Endothelial cell of umbilical vein (primary cell): ENCODE measurements around the gene WLS. TPM values are rescaled to one million over a fixed set of nuclear protein-coding genes. Genes with fewer than 3 reads are reported as not detected.

Source experiments
- BruUV-seq: library from RNA; stranded (reverse); fragments of 400-500 nt; replicated peaks from 2 replicates; lab custom pipeline; 2021; lab: Mats Ljungman, UMichigan
- CTCF ChIA-PET: fragments of 300-600, 350-600 bp; sonication (Branson Sonifier 250); formaldehyde crosslinking; loops from one replicate; lab custom pipeline; 2021; ENCODE audit warnings: antibody characterized with exemption, inconsistent platforms; lab: Charles Lee
- POLR2A ChIA-PET: fragments of 300-600, 350-600 bp; sonication (Branson Sonifier 250); formaldehyde crosslinking; loops from one replicate; lab custom pipeline; 2021; ENCODE audit warnings: antibody characterized with exemption, inconsistent platforms; lab: Charles Lee
- DNase-seq: peaks from one replicate; pipeline ENCODE4 v3.0.0-alpha.2; 2011; ENCODE audit warnings: low read depth, low spot score
- FAIRE-seq: peaks from 2 replicates; lab custom pipeline; 2011; peaks lifted over from hg19 to GRCh38; lab: Jason Lieb, UNC
- H2AFZ ChIP-seq: 2 replicates; pipeline ENCODE4 v1.6.0; 2012; ENCODE audit warnings: low read depth, low read length, control low read depth, inconsistent platforms
- H3K27ac ChIP-seq: 2 replicates; pipeline ENCODE4 v1.5.1; 2011; ENCODE audit warnings: low read depth, mild to moderate bottlenecking, control low read depth, low read length, moderate library complexity; ENCODE audit not compliant: insufficient read depth
- H3K27me3 ChIP-seq, 2 experiments: 2 replicates each; pipeline versions ENCODE4 v1.6.0 to v1.6.1; 2011; ENCODE audit warnings: low read length in 2 of 2, mixed read lengths in 1 of 2; ENCODE audit not compliant: control insufficient read depth in 2 of 2, insufficient read depth in 2 of 2
- H3K36me3 ChIP-seq, 2 experiments: 2 replicates in 1 of 2; 3 replicates in 1 of 2; pipeline ENCODE4 v1.5.1; 2011; ENCODE audit warnings: low read length in 2 of 2, mild to moderate bottlenecking in 1 of 2, moderate library complexity in 1 of 2; ENCODE audit not compliant: control insufficient read depth in 2 of 2, insufficient read depth in 2 of 2; ENCODE audit errors: extremely low read depth in 1 of 2
- H3K4me1 ChIP-seq: 3 replicates; pipeline ENCODE4 v1.5.1; 2011; ENCODE audit warnings: mild to moderate bottlenecking, low read length; ENCODE audit not compliant: control insufficient read depth, insufficient read depth; ENCODE audit errors: extremely low read depth
- H3K4me2 ChIP-seq: 2 replicates; pipeline ENCODE4 v1.6.1; 2011; ENCODE audit warnings: low read length, control low read depth, mixed read lengths; ENCODE audit not compliant: insufficient read depth
- H3K4me3 ChIP-seq, 3 experiments: fragments of 200-600 bp in 1 of 3; sonication (generic), shearing (Covaris generic) in 1 of 3; replicated peaks in 1 of 3; 2 replicates each; pipeline ENCODE4 v1.5.1; 2011 to 2016; ENCODE audit warnings: control low read depth in 3 of 3, low read length in 3 of 3, mild to moderate bottlenecking in 2 of 3, inconsistent platforms in 1 of 3, low read depth in 1 of 3, moderate library complexity in 1 of 3; ENCODE audit not compliant: insufficient read depth in 1 of 3
- H3K79me2 ChIP-seq: 2 replicates; pipeline ENCODE4 v1.6.0; 2012; ENCODE audit warnings: low read length, inconsistent platforms; ENCODE audit not compliant: control insufficient read depth, insufficient read depth
- H3K9ac ChIP-seq: replicated peaks from 2 replicates; pipeline ENCODE3; 2011; ENCODE audit warnings: low read length, control low read depth; ENCODE audit not compliant: insufficient read depth; ENCODE audit errors: extremely low read depth
- H3K9me1 ChIP-seq: replicated peaks from 3 replicates; pipeline ENCODE4 v1.6.0; 2011; ENCODE audit warnings: mild to moderate bottlenecking, low read length; ENCODE audit not compliant: control insufficient read depth, insufficient read depth; ENCODE audit errors: extremely low read depth
- H3K9me3 ChIP-seq: replicated peaks from 2 replicates; pipeline ENCODE4 v1.5.1; 2012; ENCODE audit warnings: low read length, inconsistent platforms; ENCODE audit not compliant: control insufficient read depth, insufficient read depth
- H4K20me1 ChIP-seq: replicated peaks from 2 replicates; pipeline ENCODE3; 2011; ENCODE audit warnings: mild to moderate bottlenecking, low read length; ENCODE audit not compliant: control insufficient read depth, insufficient read depth; ENCODE audit errors: extremely low read depth
- EZH2 ChIP-seq: IDR thresholded peaks from 2 replicates; pipeline ENCODE4 v1.6.1; 2012; ENCODE audit warnings: borderline replicate concordance, low read depth, mild to moderate bottlenecking, moderate library complexity, low read length, inconsistent platforms; ENCODE audit not compliant: severe bottlenecking
- FOS ChIP-seq: IDR thresholded peaks from 2 replicates; pipeline ENCODE4 v1.6.1; 2011; ENCODE audit warnings: mild to moderate bottlenecking, low read length, moderate library complexity, borderline replicate concordance; ENCODE audit not compliant: insufficient read depth
- GATA2 ChIP-seq: IDR thresholded peaks from 2 replicates; pipeline ENCODE4 v1.7.0; 2011; ENCODE audit warnings: low read depth, mild to moderate bottlenecking, moderate library complexity, mixed read lengths, low read length; ENCODE audit not compliant: insufficient read length, insufficient read depth
- JUN ChIP-seq: IDR thresholded peaks from 2 replicates; pipeline ENCODE4 v1.6.1; 2011; ENCODE audit warnings: borderline replicate concordance, low read depth; ENCODE audit not compliant: insufficient read length, insufficient read depth
- MYC ChIP-seq: IDR thresholded peaks from one replicate; pipeline ENCODE4 v1.6.1; 2011; ENCODE audit warnings: mild to moderate bottlenecking, low read depth, low read length
- POLR2A ChIP-seq: IDR thresholded peaks from 2 replicates; pipeline ENCODE4 v1.6.1; 2012; ENCODE audit warnings: low read depth, mild to moderate bottlenecking, control low read depth, low read length
- POLR2AphosphoS5 ChIP-seq: IDR thresholded peaks from 2 replicates; pipeline ENCODE4 v1.6.1; 2012; ENCODE audit warnings: low read depth, mild to moderate bottlenecking, control low read depth, low read length, moderate library complexity; ENCODE audit not compliant: insufficient read depth
- dilution Hi-C: fragments of 300-500 bp; cut with MboI; formaldehyde crosslinking; loops from one replicate; pipeline ENCODE4 v1.15.0; 2019; ENCODE audit warnings: low sequenced_read_pairs; ENCODE audit not compliant: extremely low pct_ligation_motif_present
- intact Hi-C: fragments of 100-400 bp; cut with micrococcal nuclease; formaldehyde crosslinking; loops from one replicate; pipeline ENCODE4 v1.10.0; 2022
- polyA plus RNA-seq, 4 experiments: library from polyadenylated mRNA; depleted of rRNA in 3 of 4; stranded (reverse) in 3 of 4; unstranded in 1 of 4; fragments of >200 nt; gene quantifications; 2 replicates each; pipeline versions ENCODE4 v1.2.1 to v1.2.3, GENCODE V29; 2011 to 2012; ENCODE audit warnings: missing spikeins in 1 of 4
- total RNA-seq: library from RNA; stranded (reverse); gene quantifications from 2 replicates; pipeline ENCODE4 v1.2.3, GENCODE V29; 2021
- TF ChIP-seq, protein P1 (sequence below): IDR thresholded peaks from 2 replicates; pipeline ENCODE4 v1.6.1; 2011; ENCODE audit not compliant: insufficient read depth, insufficient read length
- TF ChIP-seq, protein P2 (sequence below), 2 donors: IDR thresholded peaks; 1 replicate in 1 of 2; 2 replicates in 1 of 2; pipeline ENCODE4 v1.5.1; 2011; ENCODE audit warnings: low read length in 2 of 2, mild to moderate bottlenecking in 2 of 2, moderate library complexity in 2 of 2, control low read depth in 1 of 2, inconsistent platforms in 1 of 2, low read depth in 1 of 2; ENCODE audit not compliant: insufficient read depth in 1 of 2; ENCODE audit errors: extremely low read depth in 1 of 2

WLS gene
- total and polyA plus RNA-seq, 2 donors (not counting 3 experiments of a cell fraction or from before 2014, with no cell fraction given), result 121 to 199 TPM

DNA sequence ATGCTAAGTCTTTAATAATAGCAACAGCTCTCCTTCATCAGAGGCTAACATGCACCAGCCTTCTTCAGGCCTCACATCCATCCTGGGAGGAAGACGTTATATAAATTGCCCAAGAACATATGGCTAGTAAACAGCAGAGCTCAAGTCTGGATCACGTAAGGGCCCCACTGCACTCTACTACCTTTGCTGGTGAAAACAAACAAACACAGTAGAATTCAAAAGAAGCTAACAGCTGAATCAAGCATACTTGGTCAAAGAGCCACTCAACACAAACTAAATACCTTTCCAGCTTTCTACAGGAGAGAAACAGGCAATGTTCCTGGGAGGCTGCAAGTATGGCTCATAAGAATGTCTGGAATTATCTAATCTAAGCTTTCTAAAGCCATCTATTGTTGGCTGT is 66.0 kb downstream of the WLS start:
- Histone ChIP-seq H2AFZ (no peak overlapping the region), H3K4me3 (no peak overlapping the region), H4K20me1 (no peaks in the 10 kb centered on the region), H3K4me2 (no peak overlapping the region), H3K27ac (no peak overlapping the region), H3K9ac (no peak overlapping the region), H3K4me1 (no peaks in the 10 kb centered on the region), H3K9me1 (no peaks in the 10 kb centered on the region), H3K9me3 (no peaks in the 10 kb centered on the region), H3K27me3 (no peaks in the 10 kb centered on the region), H3K36me3 (peaks cover 0 to 10% of the 10 kb centered on the region in 2 experiments), H3K79me2 (peaks cover 2% of the 10 kb centered on the region)
- CTCF ChIA-PET, result interaction anchor here (1.3 to 1.5 kb wide), 4 partner anchors 25 to 176 kb away, joined by 3 to 7 read pairs (median 4); partner anchors contain the start of gene WLS
- dilution Hi-C loops, result no loop called here
- DNase-seq, result no peak
- no TSS peak for BruUV-seq
- intact Hi-C loops, result no loop called here
- TF ChIP-seq FOS, result no peak
- TF ChIP-seq POLR2AphosphoS5, result no peak
- TF ChIP-seq, protein P1, sequence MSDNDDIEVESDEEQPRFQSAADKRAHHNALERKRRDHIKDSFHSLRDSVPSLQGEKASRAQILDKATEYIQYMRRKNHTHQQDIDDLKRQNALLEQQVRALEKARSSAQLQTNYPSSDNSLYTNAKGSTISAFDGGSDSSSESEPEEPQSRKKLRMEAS, result no peak
- no peak for TF ChIP-seq EZH2
- TF ChIP-seq MYC, result no peak
- TF ChIP-seq POLR2A, result no peak
- TF ChIP-seq, protein P2, sequence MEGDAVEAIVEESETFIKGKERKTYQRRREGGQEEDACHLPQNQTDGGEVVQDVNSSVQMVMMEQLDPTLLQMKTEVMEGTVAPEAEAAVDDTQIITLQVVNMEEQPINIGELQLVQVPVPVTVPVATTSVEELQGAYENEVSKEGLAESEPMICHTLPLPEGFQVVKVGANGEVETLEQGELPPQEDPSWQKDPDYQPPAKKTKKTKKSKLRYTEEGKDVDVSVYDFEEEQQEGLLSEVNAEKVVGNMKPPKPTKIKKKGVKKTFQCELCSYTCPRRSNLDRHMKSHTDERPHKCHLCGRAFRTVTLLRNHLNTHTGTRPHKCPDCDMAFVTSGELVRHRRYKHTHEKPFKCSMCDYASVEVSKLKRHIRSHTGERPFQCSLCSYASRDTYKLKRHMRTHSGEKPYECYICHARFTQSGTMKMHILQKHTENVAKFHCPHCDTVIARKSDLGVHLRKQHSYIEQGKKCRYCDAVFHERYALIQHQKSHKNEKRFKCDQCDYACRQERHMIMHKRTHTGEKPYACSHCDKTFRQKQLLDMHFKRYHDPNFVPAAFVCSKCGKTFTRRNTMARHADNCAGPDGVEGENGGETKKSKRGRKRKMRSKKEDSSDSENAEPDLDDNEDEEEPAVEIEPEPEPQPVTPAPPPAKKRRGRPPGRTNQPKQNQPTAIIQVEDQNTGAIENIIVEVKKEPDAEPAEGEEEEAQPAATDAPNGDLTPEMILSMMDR (IDR thresholded peaks at IDR 0.05; ENCODE audit: extremely low read depth in 1 of 2, insufficient read depth in 1 of 2, low read depth in 1 of 2, low read length in 2 of 2), result no peak
- no peak for TF ChIP-seq JUN
- no peak for TF ChIP-seq GATA2
- FAIRE-seq, result no peak
- POLR2A ChIA-PET, result interaction anchor here (1.6 kb wide), 1 partner anchor 66 kb away, joined by 4 read pairs; the partner anchor contains the start of gene WLS
